GM15510 (cell line): ENCODE data around the gene PRKN.

Experiments used
- POLR2A ChIP-seq: IDR thresholded peaks from 3 replicates; pipeline ENCODE4 v1.6.1; 2011; ENCODE audit warnings: borderline replicate concordance; ENCODE audit not compliant: insufficient read length; ENCODE audit errors: extremely low read depth

PRKN gene

DNA sequence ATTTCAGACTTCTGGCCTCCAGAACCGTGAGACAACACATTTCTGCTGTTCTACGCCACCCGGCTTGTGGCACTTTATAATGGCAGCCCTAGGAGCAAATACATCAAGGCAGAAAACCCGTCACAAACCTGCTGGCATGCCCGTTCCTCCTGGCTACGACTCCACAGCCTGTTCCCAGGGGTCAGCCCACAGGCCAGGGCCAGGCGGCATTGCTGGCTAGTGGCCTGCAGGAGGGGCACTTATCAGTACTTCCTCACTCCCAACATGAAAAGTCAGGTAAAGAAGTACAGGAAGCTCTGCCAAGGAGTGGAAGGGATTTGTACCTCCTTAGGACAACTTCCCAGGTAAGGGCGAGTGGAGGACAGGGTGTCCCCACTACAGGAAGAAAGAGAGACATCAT lies 1230.6 kb downstream of the PRKN start:
- TF ChIP-seq POLR2A = no peak

DNA sequence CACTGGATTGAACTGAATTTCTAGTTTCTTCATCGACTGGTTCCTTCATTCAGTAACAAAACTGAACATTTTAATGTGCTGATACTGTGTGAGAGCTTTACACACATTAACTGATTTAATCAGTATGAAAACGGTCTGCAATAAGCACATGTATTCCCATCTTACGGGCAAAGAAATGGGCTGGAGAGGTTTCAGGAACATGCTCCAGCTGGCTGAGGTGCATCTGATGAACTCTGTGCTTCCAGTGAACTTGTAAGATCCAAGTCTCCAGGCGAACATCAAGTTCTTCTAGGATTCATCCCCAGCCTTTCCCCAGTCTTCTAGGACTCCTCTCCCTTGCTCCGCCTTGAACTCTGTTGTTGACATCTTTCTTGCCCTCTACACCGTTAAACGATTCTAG lies 1233.0 kb downstream of the PRKN start:
- TF ChIP-seq POLR2A = no peak

DNA sequence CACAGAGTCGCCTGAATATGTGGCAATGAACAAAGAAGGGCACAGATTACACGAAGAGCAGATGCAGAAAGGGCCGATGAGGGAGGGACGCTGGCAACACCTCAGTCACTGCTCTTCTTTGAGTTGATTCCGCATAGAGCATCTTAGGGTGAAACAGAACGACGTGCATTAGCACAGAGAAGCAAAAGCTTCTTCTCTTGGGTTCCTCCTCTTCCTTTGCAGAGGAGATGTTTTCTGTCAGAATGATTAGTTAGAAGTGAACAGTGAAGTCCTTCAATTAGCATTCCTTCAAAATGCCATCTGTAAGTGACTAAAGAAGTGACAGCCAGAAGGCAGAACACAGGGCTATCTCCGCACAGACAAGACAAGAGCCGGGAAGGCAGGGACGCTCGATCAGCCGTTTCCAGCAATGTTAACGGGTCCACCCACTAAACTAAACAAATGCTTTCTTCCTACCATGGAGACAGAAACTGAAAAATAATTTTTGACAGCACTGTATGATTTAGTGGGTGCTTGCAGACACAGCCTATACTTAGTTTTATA lies 1233.9 kb downstream of the PRKN start:
- no peak for TF ChIP-seq POLR2A

GRCh38 chr6:161489626-161490306 lies 1237.8 kb downstream of the PRKN start:
- no peak for TF ChIP-seq POLR2A

DNA sequence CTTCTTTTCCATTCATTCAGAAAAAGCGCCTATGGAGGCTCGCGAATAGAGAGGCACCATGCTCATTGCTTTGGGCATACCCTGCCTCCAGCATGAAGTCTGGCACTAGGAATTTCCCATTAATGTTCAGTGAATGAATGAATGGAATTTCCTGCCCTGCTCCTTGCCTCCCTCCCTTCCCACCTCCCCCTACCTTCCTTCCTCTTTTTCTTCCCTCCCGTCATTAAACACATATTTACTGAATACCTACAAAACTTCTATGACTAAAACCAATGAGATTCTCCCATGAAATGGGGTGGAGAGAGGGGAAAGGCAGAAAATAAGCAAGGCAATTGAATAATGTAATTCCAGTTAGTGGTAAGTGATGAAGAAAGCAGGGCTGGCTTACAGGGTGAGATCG lies 1239.9 kb downstream of the PRKN start:
- TF ChIP-seq POLR2A = no peak

GRCh38 chr6:161487217-161487531 lies 1240.4 kb downstream of the PRKN start:
- no peak for TF ChIP-seq POLR2A

DNA sequence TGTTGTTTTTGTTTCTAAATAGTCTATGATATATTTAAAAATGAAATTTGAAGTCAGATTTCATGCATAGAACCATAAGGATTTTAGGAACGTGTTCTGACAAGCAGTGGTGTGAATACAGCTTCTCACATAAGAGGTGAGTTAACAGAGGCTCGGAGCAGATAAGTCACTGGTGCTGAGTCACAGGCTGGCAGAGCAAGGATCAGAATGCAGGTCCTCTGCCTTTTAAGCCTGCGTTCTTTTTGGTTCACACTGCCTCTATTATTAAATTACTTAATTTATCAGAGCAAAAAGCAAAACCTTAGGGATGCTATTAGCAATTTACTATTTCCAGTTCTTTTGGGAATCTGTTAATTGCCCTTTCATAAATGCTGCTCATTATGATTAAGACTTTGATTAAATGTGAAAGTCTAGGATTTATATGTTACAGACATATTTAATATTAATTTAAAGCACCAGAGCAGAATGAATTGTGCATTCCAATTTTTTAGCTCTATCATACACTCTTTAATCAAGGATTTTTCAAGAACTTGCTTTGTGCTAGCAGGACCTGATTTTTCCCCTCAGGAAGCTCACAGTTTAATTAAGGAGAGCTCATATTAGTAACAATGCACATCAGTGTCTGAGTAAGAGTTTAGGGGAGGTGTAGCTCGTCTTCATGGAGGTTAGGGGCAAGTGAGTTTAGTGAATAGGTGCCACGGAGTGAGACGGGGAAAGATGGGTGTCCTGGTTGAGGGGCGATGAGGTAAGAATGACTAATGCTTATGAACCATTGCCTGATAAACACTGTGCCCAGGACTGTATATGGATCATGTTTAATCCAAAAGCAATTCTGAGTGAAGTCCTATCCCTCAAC lies 1241.0 kb downstream of the PRKN start:
- TF ChIP-seq POLR2A = no peak

GRCh38 chr6:161482517-161482858 lies 1245.1 kb downstream of the PRKN start:
- no peak for TF ChIP-seq POLR2A

- TF ChIP-seq POLR2A = no peak
These were observed 1245.6 kb downstream of the PRKN start for GRCh38 chr6:161481786-161482516.

DNA sequence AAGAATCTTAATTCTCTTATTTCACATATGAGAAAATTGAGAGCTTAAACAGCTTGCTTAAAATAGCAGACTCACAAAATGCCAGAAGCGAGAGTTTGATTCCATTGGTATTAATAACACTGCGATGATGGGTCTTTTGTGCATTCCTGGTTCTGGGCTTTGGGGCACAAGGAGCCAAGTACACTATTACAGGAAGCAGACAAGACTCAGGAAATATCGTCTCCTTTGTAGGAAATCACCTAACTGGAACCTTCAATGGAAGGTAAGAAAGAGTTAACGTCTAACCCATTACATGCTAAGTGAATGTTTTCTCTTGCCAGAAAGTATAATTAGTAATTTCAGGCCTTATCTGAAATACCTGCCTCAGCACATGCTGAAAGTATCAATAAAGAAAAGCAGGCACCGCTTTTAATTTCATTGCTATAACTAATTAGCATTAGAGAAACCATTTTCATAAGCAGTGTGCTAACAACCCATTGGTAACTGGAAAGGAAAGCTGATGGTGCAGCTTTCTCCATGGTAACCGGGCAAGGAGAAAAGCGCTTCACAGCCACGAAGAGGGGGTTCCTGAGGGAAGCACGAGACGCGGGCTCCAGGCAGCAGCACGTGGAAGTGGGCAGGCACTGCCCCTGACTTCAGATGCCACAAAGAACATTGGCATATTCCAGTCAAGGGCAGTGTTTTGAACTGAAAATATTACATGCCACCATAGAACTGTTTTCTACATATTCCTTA lies 1247.0 kb downstream of the PRKN start:
- TF ChIP-seq POLR2A = no peak

DNA sequence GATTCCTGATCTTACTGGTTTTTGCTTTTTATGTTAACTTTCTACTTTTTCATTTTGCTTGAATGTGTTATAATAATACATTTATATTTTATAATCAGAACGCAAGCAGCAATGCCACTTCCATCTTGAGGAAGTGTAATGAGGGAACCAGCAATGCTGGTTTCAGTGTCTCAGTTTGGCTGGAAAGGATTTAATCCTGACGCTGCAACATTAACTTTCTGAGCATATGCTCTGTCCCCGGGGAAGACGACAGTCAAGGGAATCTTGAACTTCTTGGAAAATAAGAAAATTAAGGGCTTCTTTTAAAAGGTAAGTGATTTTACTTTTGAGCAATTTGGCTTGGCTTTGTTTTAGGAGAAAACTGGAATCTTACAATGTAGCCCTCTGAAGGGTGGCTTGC lies 1248.2 kb downstream of the PRKN start:
- TF ChIP-seq POLR2A = no peak

GRCh38 chr6:161477876-161478425 lies 1249.6 kb downstream of the PRKN start:
- no peak for TF ChIP-seq POLR2A

DNA sequence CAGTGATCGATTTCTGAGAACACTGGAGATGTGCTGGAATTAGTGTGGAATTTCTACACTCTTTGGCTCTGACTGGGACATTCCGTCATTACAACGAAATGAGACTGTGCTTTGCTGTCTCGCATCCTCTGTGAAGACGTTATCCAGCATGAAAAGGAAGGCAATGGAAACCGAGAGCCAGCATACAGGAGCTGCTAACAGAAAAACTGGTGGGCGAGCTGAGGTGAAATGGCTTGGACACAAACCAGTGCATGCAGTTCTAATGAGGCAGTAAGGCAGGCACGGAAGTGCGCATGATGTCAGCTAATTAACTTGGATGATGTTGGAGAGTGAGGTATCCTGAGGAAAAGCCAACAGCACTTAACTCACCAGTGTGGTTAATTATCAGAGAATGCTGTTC lies 1250.9 kb downstream of the PRKN start:
- no peak for TF ChIP-seq POLR2A

- TF ChIP-seq POLR2A = no peak
These were observed 1262.2 kb downstream of the PRKN start for GRCh38 chr6:161465403-161465802.
